T-helper 17 cell (primary cell): ENCODE results near the gene NOD1. TPM values are rescaled to one million over a fixed set of nuclear protein-coding genes. Genes with fewer than 3 reads are reported as not detected.
"Not testable (repeated sequence)": the region's sequence is repeated elsewhere in the genome, so short reads cannot be mapped to it uniquely, and the experiment has no call there.

Source experiments
- ATAC-seq: fragments of 150-1000 bp; cut with Tn5 transposase; 2 replicates; pipeline ENCODE4 v1.10.0; 2021; ENCODE audit warnings: mild to moderate bottlenecking, moderate library complexity
- DNase-seq, 3 donors: peaks; one replicate each; pipeline versions ENCODE4 v3.0.0 to v3.0.0-alpha.2; 2020 to 2021
- H3K9me3 ChIP-seq: one replicate; pipeline ENCODE4 v1.7.0; 2013; ENCODE audit warnings: low read length, mild to moderate bottlenecking; ENCODE audit not compliant: control insufficient read depth, poor library complexity, severe bottlenecking
- H3K27ac Mint-ChIP-seq: one replicate; pipeline ENCODE4 v1.8.0; 2022; ENCODE audit warnings: mild to moderate bottlenecking, moderate library complexity, mixed read lengths
- H3K27me3 Mint-ChIP-seq: one replicate; pipeline ENCODE4 v1.8.0; 2022; ENCODE audit warnings: mixed read lengths
- H3K36me3 Mint-ChIP-seq: one replicate; pipeline ENCODE4 v1.8.0; 2022; ENCODE audit warnings: low read depth, mixed read lengths
- H3K4me1 Mint-ChIP-seq: one replicate; pipeline ENCODE4 v1.8.0; 2022; ENCODE audit warnings: mild to moderate bottlenecking, mixed read lengths
- H3K4me3 Mint-ChIP-seq: one replicate; pipeline ENCODE4 v1.8.0; 2022; ENCODE audit warnings: mild to moderate bottlenecking, moderate library complexity, mixed read lengths
- total RNA-seq, 4 donors: library from RNA in 2 of 4; stranded (reverse) in 2 of 4; gene quantifications; one replicate each; pipeline ENCODE4 v1.2.3 and lab custom pipeline; 2022 to 2026

The NOD1 gene
- total RNA-seq, 2 donors from 2014 or later: 15.7 to 18.9 TPM

DNA sequence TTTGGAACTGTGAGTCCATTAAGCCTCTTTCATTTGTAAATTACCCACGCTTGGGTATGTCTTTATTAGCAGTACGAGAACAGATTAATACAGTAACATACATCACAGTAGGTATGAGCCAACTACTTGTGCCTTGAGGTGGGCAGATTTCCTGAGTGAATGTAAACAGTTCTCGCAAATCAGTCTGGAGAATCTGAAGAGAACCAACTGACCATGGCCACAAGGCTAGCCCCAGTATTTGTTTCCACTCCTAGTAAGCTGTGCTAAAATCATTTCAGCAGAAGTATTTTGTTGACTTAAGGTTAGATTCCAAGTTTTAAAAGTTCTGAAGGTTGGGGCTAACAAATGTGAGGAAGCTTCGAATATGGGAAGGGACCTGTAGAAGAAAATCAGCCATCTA, 82.9 kb downstream of the NOD1 start:
- Mint-ChIP-seq H3K27me3 (no peaks in the 10 kb centered on the region), H3K36me3 (peaks cover 2% of the 10 kb centered on the region), H3K4me3 (no peak overlapping the region), H3K4me1 (peaks cover 2% of the 10 kb centered on the region), H3K27ac (no peak overlapping the region)
- no peaks in the 10 kb centered on the region for H3K9me3 ChIP-seq
- ATAC-seq (no peak), DNase-seq (no peak)

- H3K9me3 ChIP-seq: no peaks in the 10 kb centered on the region
- DNase-seq: no peak
- H3K27me3 Mint-ChIP-seq: no peaks in the 10 kb centered on the region
- H3K36me3 Mint-ChIP-seq: peaks cover 8% of the 10 kb centered on the region
- no peak overlapping the region for H3K4me3 Mint-ChIP-seq
- peaks cover 9% of the 10 kb centered on the region for H3K4me1 Mint-ChIP-seq
- ATAC-seq: no peak
- no peak overlapping the region for H3K27ac Mint-ChIP-seq
Measured at GRCh38 chr7:30391806-30392205, 86.8 kb downstream of the NOD1 start.

- Mint-ChIP-seq H3K36me3 (peaks cover 8% of the 10 kb centered on the region), H3K4me1 (peaks cover 9% of the 10 kb centered on the region), H3K4me3 (no peak overlapping the region), H3K27me3 (no peaks in the 10 kb centered on the region), H3K27ac (peak overlapping the region; percentile 29)
- DNase-seq: no peak
- H3K9me3 ChIP-seq: no peaks in the 10 kb centered on the region
- ATAC-seq: no peak
Measured at GRCh38 chr7:30390736-30391636, 87.6 kb downstream of the NOD1 start.

GRCh38 chr7:30389791-30390190, 88.8 kb downstream of the NOD1 start:
- Mint-ChIP-seq H3K4me3 (no peak overlapping the region), H3K36me3 (peaks cover 7% of the 10 kb centered on the region), H3K27me3 (no peaks in the 10 kb centered on the region), H3K4me1 (peaks cover 9% of the 10 kb centered on the region), H3K27ac (peak overlapping the region; percentile 29)
- ATAC-seq (no peak), DNase-seq (no peak)
- H3K9me3 ChIP-seq: no peaks in the 10 kb centered on the region

- DNase-seq (no peak), ATAC-seq (no peak)
- no peaks in the 10 kb centered on the region for H3K9me3 ChIP-seq
- H3K4me1 Mint-ChIP-seq: peaks cover 6% of the 10 kb centered on the region
- H3K4me3 Mint-ChIP-seq: no peak overlapping the region
- H3K27ac Mint-ChIP-seq: no peak overlapping the region
- no peaks in the 10 kb centered on the region for H3K36me3 Mint-ChIP-seq
- no peaks in the 10 kb centered on the region for H3K27me3 Mint-ChIP-seq
Measured at GRCh38 chr7:30382607-30383006, 96.0 kb downstream of the NOD1 start.

DNA sequence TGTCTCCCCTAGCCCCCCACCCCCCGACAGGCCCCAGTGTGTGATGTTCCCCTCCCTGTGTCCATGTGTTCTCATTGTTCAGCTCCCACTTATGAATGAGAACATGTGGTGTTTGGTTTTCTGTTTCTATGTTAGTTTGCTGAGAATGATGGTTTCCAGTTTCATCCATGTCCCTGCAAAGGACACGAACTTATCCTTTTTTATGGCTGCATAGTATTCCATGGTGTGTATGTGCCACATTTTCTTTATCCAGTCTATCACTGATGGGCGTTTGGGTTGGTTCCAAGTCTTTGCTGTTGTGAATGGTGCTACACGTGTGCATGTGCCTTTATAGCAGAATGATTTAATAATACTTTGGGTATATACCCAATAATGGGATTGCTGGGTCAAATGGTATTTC, 97.8 kb downstream of the NOD1 start:
- not testable (repeated sequence) for H3K27me3 Mint-ChIP-seq, H3K4me1 Mint-ChIP-seq, DNase-seq, ATAC-seq, H3K36me3 Mint-ChIP-seq, H3K9me3 ChIP-seq, H3K4me3 Mint-ChIP-seq, H3K27ac Mint-ChIP-seq

GRCh38 chr7:30380294-30380693, 98.3 kb downstream of the NOD1 start:
- peaks cover 7% of the 10 kb centered on the region for H3K4me1 Mint-ChIP-seq
- H3K4me3 Mint-ChIP-seq: no peak overlapping the region
- no peaks in the 10 kb centered on the region for H3K27me3 Mint-ChIP-seq
- no peak for ATAC-seq
- no peak for DNase-seq
- no peak overlapping the region for H3K27ac Mint-ChIP-seq
- H3K36me3 Mint-ChIP-seq: no peaks in the 10 kb centered on the region
- H3K9me3 ChIP-seq: no peaks in the 10 kb centered on the region

DNA sequence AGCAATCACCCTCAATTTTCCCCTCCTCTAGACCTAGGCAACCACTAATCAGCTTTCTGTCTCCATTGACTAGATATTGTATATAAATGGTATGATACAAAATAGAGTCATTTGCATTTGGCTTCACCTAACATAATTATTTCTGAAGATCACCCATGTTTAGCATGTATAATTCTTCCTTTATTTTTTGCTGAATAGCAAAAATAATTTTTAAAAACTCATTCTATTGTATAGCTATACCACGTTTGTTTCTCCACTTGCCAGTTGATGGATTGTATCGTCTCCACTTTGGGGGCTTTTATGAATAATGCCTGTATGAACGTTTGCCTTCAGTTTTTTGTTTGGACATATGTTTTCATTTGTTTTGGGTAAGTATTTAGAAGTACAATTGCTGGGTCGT, 98.8 kb downstream of the NOD1 start:
- ATAC-seq: no peak
- Mint-ChIP-seq H3K36me3 (no peaks in the 10 kb centered on the region), H3K27ac (no peak overlapping the region)

DNA sequence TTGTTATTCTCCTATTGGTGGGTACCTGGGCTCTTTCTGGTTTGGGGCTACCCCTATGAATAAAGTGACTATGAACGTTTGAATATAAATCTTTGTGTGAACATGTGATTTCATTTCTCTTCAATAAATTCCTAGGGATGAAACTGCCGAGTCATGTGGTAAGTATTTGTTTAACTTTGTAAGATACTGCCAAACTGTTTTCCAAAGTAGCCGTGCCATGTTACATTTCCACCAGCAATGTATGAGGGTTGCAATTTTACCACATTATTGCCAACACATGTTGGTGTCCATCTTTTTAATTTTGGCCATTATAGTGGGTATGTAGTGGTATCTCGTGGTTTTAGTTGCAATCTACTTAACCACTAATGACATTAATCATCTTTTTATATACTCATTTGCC, 99.5 kb downstream of the NOD1 start:
- ATAC-seq: no peak
- H3K9me3 ChIP-seq: no peaks in the 10 kb centered on the region
- H3K4me1 Mint-ChIP-seq: peaks cover 7% of the 10 kb centered on the region
- H3K4me3 Mint-ChIP-seq: no peak overlapping the region
- DNase-seq: no peak
- H3K36me3 Mint-ChIP-seq: no peaks in the 10 kb centered on the region
- no peak overlapping the region for H3K27ac Mint-ChIP-seq
- H3K27me3 Mint-ChIP-seq: no peaks in the 10 kb centered on the region

More for the DNA sequence above, 98.8 kb downstream of the NOD1 start:
- H3K27me3 Mint-ChIP-seq: no peaks in the 10 kb centered on the region
- no peak for DNase-seq
- no peak overlapping the region for H3K4me3 Mint-ChIP-seq
- H3K4me1 Mint-ChIP-seq: peaks cover 7% of the 10 kb centered on the region
- no peaks in the 10 kb centered on the region for H3K9me3 ChIP-seq

DNA sequence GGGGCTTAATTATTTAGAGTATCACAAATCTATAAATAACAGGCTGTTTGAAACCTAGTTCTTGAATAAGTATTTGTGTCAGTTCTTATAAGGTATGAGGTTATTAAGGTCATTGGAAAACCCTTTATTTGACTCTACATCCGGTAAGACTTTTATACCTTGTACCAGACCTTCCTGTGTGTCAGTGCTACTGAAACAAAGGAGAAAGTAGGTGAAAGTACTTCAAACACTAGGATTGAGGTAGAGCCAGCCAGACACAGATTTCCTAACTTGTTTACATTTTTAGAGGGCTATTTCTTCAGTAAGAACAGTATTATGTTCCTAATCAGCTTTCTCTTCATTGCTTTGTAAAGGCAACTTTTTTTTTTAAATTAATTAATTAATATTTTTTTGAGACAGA, 100.3 kb downstream of the NOD1 start:
- no peak overlapping the region for H3K27ac Mint-ChIP-seq
- DNase-seq (no peak), ATAC-seq (no peak)
- H3K27me3 Mint-ChIP-seq: no peaks in the 10 kb centered on the region
- H3K9me3 ChIP-seq: no peaks in the 10 kb centered on the region
- peaks cover 2% of the 10 kb centered on the region for H3K36me3 Mint-ChIP-seq
- H3K4me1 Mint-ChIP-seq: peaks cover 9% of the 10 kb centered on the region
- H3K4me3 Mint-ChIP-seq: no peak overlapping the region

Other genes starting within 250 kb of the NOD1 start
- gene ZNRF2, start 194.2 kb downstream of the NOD1 start, total RNA-seq: 10 to 100 TPM; 26.8 to 31.6 TPM
- 1 to 10 TPM; 8.4 to 9.6 TPM for gene GGCT, start 26.0 kb upstream of the NOD1 start, total RNA-seq
- 100 to 1,000 TPM in 1 of 2 donors, 10 to 100 TPM in 1; 84.6 to 114 TPM for gene GARS1, start 116.1 kb upstream of the NOD1 start, total RNA-seq
- not detected for gene CRHR2, start 203.7 kb upstream of the NOD1 start, total RNA-seq